HepG2 (cell line): ENCODE measurements around the gene TCF12. TPM values are rescaled to one million over a fixed set of nuclear protein-coding genes. Genes with fewer than 3 reads are reported as not detected.

Experiments used
- ATAC-seq: fragments of 200-7000 bp; cut with Tn5 transposase; 3 replicates; pipeline ENCODE4 v1.9.1; 2020; ENCODE audit warnings: mild to moderate bottlenecking, moderate library complexity
- BruUV-seq: library from RNA; stranded (reverse); fragments of 400-500 nt; replicated peaks from 2 replicates; lab custom pipeline; 2021; lab: Mats Ljungman, UMichigan
- CTCF ChIA-PET: fragments of 300-600 bp; formaldehyde crosslinking; extraction: SDS; loops from one replicate; lab custom pipeline; 2021; ENCODE audit warnings: low total read pairs, inconsistent platforms, low intra/inter-chr PET ratio; lab: Yijun Ruan, JAX
- POLR2A ChIA-PET: fragments of 350-600 bp; sonication (Branson Sonifier 250); formaldehyde crosslinking; loops from one replicate; lab custom pipeline; 2020; ENCODE audit warnings: antibody characterized with exemption, inconsistent platforms; lab: Yijun Ruan, JAX
- DNase-seq: peaks from one replicate; pipeline ENCODE4 v3.0.0-alpha.2; 2015; ENCODE audit warnings: low spot score
- FAIRE-seq: peaks from 3 replicates; lab custom pipeline; 2011; peaks lifted over from hg19 to GRCh38; lab: Jason Lieb, UNC
- H2AFZ ChIP-seq: one replicate; pipeline ENCODE4 v1.6.1; 2011; ENCODE audit warnings: low read length, inconsistent platforms
- H3K27ac ChIP-seq: fragments of 300-600 bp; 3 replicates; pipeline ENCODE4 v1.8.0; 2011; ENCODE audit warnings: mixed run types, mild to moderate bottlenecking, mixed read lengths, low read length, inconsistent platforms; ENCODE audit not compliant: insufficient read depth; ENCODE audit errors: extremely low read length
- H3K27me3 ChIP-seq, 2 experiments: fragments of 200-600 bp in 1 of 2; 2 replicates in 1 of 2; 3 replicates in 1 of 2; pipeline versions ENCODE4 v1.6.0 to v1.8.0; 2011; ENCODE audit warnings: low read length in 2 of 2, mild to moderate bottlenecking in 2 of 2, moderate library complexity in 2 of 2, inconsistent platforms in 1 of 2; ENCODE audit not compliant: insufficient read depth in 2 of 2, control insufficient read depth in 1 of 2
- H3K36me3 ChIP-seq, 2 experiments: fragments of 200-600 bp in 1 of 2; replicated peaks in 1 of 2; 2 replicates in 1 of 2; 3 replicates in 1 of 2; pipeline versions ENCODE4 v1.5.1 to v1.8.0; 2011; ENCODE audit warnings: low read length in 2 of 2, inconsistent platforms in 1 of 2; ENCODE audit not compliant: insufficient read depth in 2 of 2, control insufficient read depth in 1 of 2
- H3K4me1 ChIP-seq: 2 replicates; pipeline ENCODE4 v1.5.1; 2012; ENCODE audit warnings: low read length, inconsistent platforms; ENCODE audit not compliant: insufficient read depth
- H3K4me2 ChIP-seq: 2 replicates; pipeline ENCODE4 v1.6.0; 2011; ENCODE audit warnings: low read depth, low read length, inconsistent platforms
- H3K4me3 ChIP-seq, 3 experiments: fragments of 200-600 bp in 1 of 3; sonication (generic), shearing (Covaris generic) in 1 of 3; replicated peaks in 1 of 3; 2 replicates each; pipeline ENCODE4 v1.5.1; 2011 to 2016; ENCODE audit warnings: low read length in 3 of 3, inconsistent platforms in 2 of 3, low read depth in 2 of 3, mild to moderate bottlenecking in 2 of 3, control low read depth in 1 of 3, mixed read lengths in 1 of 3; ENCODE audit not compliant: insufficient read depth in 1 of 3
- H3K79me2 ChIP-seq: one replicate; pipeline ENCODE4 v1.6.1; 2011; ENCODE audit warnings: low read length, inconsistent platforms; ENCODE audit not compliant: insufficient read depth
- H3K9ac ChIP-seq: 2 replicates; pipeline ENCODE4 v1.6.0; 2011; ENCODE audit warnings: mild to moderate bottlenecking, low read depth, low read length, inconsistent platforms; ENCODE audit not compliant: insufficient read depth
- H3K9me3 ChIP-seq: 2 replicates; pipeline ENCODE4 v1.5.1; 2012; ENCODE audit warnings: mild to moderate bottlenecking, low read length
- H4K20me1 ChIP-seq: 2 replicates; pipeline ENCODE4 v1.6.0; 2011; ENCODE audit warnings: inconsistent platforms, mild to moderate bottlenecking, low read length, moderate library complexity; ENCODE audit not compliant: insufficient read depth
- POLR2AphosphoS5 ChIP-seq: IDR thresholded peaks from 2 replicates; pipeline ENCODE4 v1.6.1; 2012; ENCODE audit warnings: low read depth, low read length
- RCOR2 ChIP-seq: IDR thresholded peaks from 2 replicates; pipeline ENCODE4 v1.6.1; 2016; ENCODE audit warnings: missing biosample characterization, missing genetic modification reagents
- RXRB ChIP-seq: IDR thresholded peaks from 2 replicates; pipeline ENCODE4 v1.6.1; 2016; ENCODE audit warnings: borderline replicate concordance, missing genetic modification reagents, missing compliant biosample characterization
- THAP11 ChIP-seq: IDR thresholded peaks from 2 replicates; pipeline ENCODE4 v1.6.1; 2016; ENCODE audit warnings: missing biosample characterization, missing genetic modification reagents
- ZNF143 ChIP-seq: sonication (generic); formaldehyde crosslinking; IDR thresholded peaks from 2 replicates; pipeline ENCODE4 v1.4.0; 2020; ENCODE audit warnings: missing genetic modification reagents
- ZNF160 ChIP-seq: sonication (generic); formaldehyde crosslinking; IDR thresholded peaks from 2 replicates; pipeline ENCODE4 v1.8.0; 2022; ENCODE audit warnings: mild to moderate bottlenecking, inconsistent platforms, missing genetic modification reagents
- ZNF724P ChIP-seq: sonication (generic); formaldehyde crosslinking; IDR thresholded peaks from 2 replicates; pipeline ENCODE4 v1.8.0; 2022; ENCODE audit warnings: missing genetic modification reagents, borderline replicate concordance
- WGBS: methylation state at CpG from one replicate; pipeline ENCODE4 v1.1.6; 2017; ENCODE audit warnings: low lambda C conversion rate; 5-methylcytosine and 5-hydroxymethylcytosine counted together
- in situ Hi-C: cut with HindIII; loops from 2 replicates; pipeline ENCODE4 v1.10.0; 2017; ENCODE audit warnings: low pct_unique_long_range_greater_than_20kb; ENCODE audit not compliant: extremely low pct_ligation_motif_present
- intact Hi-C: fragments of 100-400 bp; cut with micrococcal nuclease; formaldehyde crosslinking; loops from one replicate; pipeline ENCODE4 v1.10.0; 2022; ENCODE audit not compliant: unreplicated experiment
- polyA plus RNA-seq, 8 experiments: library from polyadenylated mRNA; depleted of rRNA in 3 of 8; stranded (reverse) in 7 of 8; unstranded in 1 of 8; fragments of >200 nt; fragmentation: Illumina TruSeq in 4 of 8; extraction: Trizol in 4 of 8; gene quantifications; 2 replicates each; pipeline versions ENCODE4 v1.2.1 to v1.2.3, GENCODE V29; 2011 to 2016; ENCODE audit warnings: low read depth in 4 of 8, missing spikeins in 1 of 8, mixed read lengths in 1 of 8; ENCODE audit not compliant: insufficient read depth in 1 of 8
- small RNA-seq, 3 experiments: library from RNA; depleted of rRNA; stranded (forward); fragments of <200 nt; gene quantifications; one replicate each; pipeline ENCODE3, GENCODE V24; 2012; ENCODE audit warnings: low read depth in 2 of 3, low replicate concordance in 1 of 3; ENCODE audit not compliant: insufficient read length in 3 of 3, insufficient read depth in 2 of 3
- total RNA-seq, 5 experiments: library from RNA; depleted of rRNA; stranded (reverse); fragments of >200 nt; fragmentation: Illumina TruSeq; extraction: Trizol; gene quantifications; 2 replicates each; pipeline ENCODE4 v1.2.3, GENCODE V29; 2016; ENCODE audit warnings: low read depth in 1 of 5
- TF ChIP-seq, protein P1 (sequence below): sonication (generic); formaldehyde crosslinking; IDR thresholded peaks from 2 replicates; pipeline ENCODE4 v1.4.0; 2020; ENCODE audit warnings: low read depth, mild to moderate bottlenecking, missing genetic modification reagents

TCF12 gene
- total and polyA plus RNA-seq, 2 of the 13 experiments (the other 11 are each of a cell fraction or from before 2014, with no cell fraction given) = 48.6 to 51.1 TPM

DNA sequence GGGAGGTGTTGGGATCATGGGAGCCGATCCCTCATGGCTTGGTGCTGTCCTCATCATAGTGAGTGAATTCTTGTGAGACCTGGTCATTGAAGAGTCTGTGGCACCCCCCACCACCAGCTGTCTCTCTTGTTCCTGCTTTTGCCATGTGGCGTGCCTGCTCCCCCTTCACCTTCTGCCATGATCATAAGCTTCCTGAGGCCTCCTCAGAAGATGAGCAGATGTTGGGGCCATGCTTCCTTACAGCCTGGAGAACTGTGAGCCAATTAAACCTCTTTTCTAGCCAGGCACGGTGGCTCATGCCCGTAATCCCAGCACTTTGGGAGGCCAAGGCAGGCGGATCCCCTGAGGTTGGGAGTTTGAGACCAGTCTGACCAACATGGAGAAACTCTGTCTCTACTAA lies 420.9 kb downstream of the TCF12 start:
- H3K9ac ChIP-seq = no peak overlapping the region
- no peaks in the 10 kb centered on the region for H3K9me3 ChIP-seq
- H3K27ac ChIP-seq = no peak overlapping the region
- FAIRE-seq (no peak), DNase-seq (no peak), ATAC-seq (no peak)
- POLR2A ChIA-PET = no interaction called here
- peaks cover 3 to 37% of the 10 kb centered on the region in 2 experiments for H3K27me3 ChIP-seq
- CTCF ChIA-PET = interaction anchor here (2.8 kb wide), 1 partner anchor 188 kb away, joined by 61 read pairs; no protein-coding TSS in a partner anchor
- WGBS = 39% methylated on average over 5 of the region's 5 CpGs
- no peak overlapping the region for H2AFZ ChIP-seq
- intact Hi-C loops (loop anchor here (10.0 kb wide), 1 partner anchor 195 kb away; no protein-coding TSS in a partner anchor), in situ Hi-C loops (no loop called here)
- no peaks in the 10 kb centered on the region for H3K36me3 ChIP-seq
- H3K4me1 ChIP-seq = peaks cover 42% of the 10 kb centered on the region
- no TSS peak for BruUV-seq
- no peak overlapping the region for H3K4me3 ChIP-seq
- no peak overlapping the region for H3K4me2 ChIP-seq
- no peaks in the 10 kb centered on the region for H4K20me1 ChIP-seq
- H3K79me2 ChIP-seq = no peaks in the 10 kb centered on the region
- TF ChIP-seq ZNF160 (CRISPR knock-in tag) (no peak), RXRB (CRISPR knock-in tag) (no peak), ZNF724P (CRISPR knock-in tag) (no peak), RCOR2 (no peak), ZNF143 (CRISPR knock-in tag) (no peak), THAP11 (no peak), POLR2AphosphoS5 (no peak)
- TF ChIP-seq, protein P1, sequence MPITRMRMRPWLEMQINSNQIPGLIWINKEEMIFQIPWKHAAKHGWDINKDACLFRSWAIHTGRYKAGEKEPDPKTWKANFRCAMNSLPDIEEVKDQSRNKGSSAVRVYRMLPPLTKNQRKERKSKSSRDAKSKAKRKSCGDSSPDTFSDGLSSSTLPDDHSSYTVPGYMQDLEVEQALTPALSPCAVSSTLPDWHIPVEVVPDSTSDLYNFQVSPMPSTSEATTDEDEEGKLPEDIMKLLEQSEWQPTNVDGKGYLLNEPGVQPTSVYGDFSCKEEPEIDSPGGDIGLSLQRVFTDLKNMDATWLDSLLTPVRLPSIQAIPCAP (CRISPR knock-in tag) = no peak

Small RNAs within 50 kb of the gene (small RNA-seq; reads per million reads assigned to genes)
- gene RF01210 = 0 reads per million in 3 experiments

Other genes with a start within 250 kb of the TCF12 start
- 11.9 and 13.1 TPM in 2 replicates for gene ZNF280D, start 185.1 kb upstream of the TCF12 start, total RNA-seq (2016; rRNA removed; fragmentation: Illumina TruSeq; extraction: Trizol)
- 5.4 and 7.1 TPM in 2 replicates for gene ZNF280D, start 185.1 kb upstream of the TCF12 start, polyA plus RNA-seq (2011; rRNA removed)